Peyer's patch (tissue), 4 donors: ENCODE measurements around the gene TRIM2.

Experiments
- CTCF ChIP-seq, 6 experiments: fragments of 450-650 bp in 4 of 6; fragments of 200-600 bp in 2 of 6; sonication (generic) in 1 of 6; IDR thresholded peaks; one replicate each; pipeline ENCODE4 v1.5.1; 2017 to 2019; ENCODE audit warnings: antibody characterized with exemption in 6 of 6, mild to moderate bottlenecking in 3 of 6, moderate library complexity in 1 of 6
- POLR2A ChIP-seq, 2 donors: fragments of 450-650 bp; IDR thresholded peaks; one replicate each; pipeline ENCODE4 v1.5.1; 2017; ENCODE audit warnings: antibody characterized with exemption in 2 of 2, mild to moderate bottlenecking in 2 of 2, moderate library complexity in 2 of 2

- TF ChIP-seq CTCF (IDR thresholded peaks at IDR 0.05) (no peak), POLR2A (IDR thresholded peaks at IDR 0.05) (no peak)
Measured at GRCh38 chr4:153258750-153259149, 54.5 kb downstream of the TRIM2 start.
